Gastrocnemius medialis (tissue), 4 donors: ENCODE measurements around the gene OS9. TPM values are rescaled to one million over a fixed set of nuclear protein-coding genes. Genes with fewer than 3 reads are reported as not detected.
"Not testable (repeated sequence)": the region's sequence is repeated elsewhere in the genome, so short reads cannot be mapped to it uniquely, and the experiment has no call there.

Experiments used
- ATAC-seq, 2 donors: fragments of 150-250 bp; one replicate each; pipeline ENCODE4 v1.9.1; 2016
- DNase-seq, 2 donors: peaks; one replicate each; pipeline ENCODE4 v3.0.0-alpha.2; 2019
- H3K27ac ChIP-seq, 4 donors: fragments of 200-600 bp; sonication (generic); 1 replicate in 1 of 4; 2 replicates in 3 of 4; pipeline ENCODE4 v1.5.1; 2016 to 2018; ENCODE audit warnings: mild to moderate bottlenecking in 2 of 4, moderate library complexity in 1 of 4
- H3K27me3 ChIP-seq, 3 donors: fragments of 200-600 bp; sonication (generic) in 2 of 3; 1 replicate in 1 of 3; 2 replicates in 2 of 3; pipeline versions ENCODE4 v1.5.1 to v1.6.0; 2016 to 2019; ENCODE audit warnings: mild to moderate bottlenecking in 1 of 3, moderate library complexity in 1 of 3
- H3K36me3 ChIP-seq, 2 donors: fragments of 200-600 bp; sonication (generic) in 1 of 2; one replicate each; pipeline ENCODE4 v1.5.1; 2017 to 2018
- H3K4me1 ChIP-seq, 2 donors: fragments of 200-600 bp; sonication (generic) in 1 of 2; one replicate each; pipeline ENCODE4 v1.5.1; 2016 to 2017; ENCODE audit warnings: mild to moderate bottlenecking in 2 of 2
- H3K4me3 ChIP-seq, 4 donors: fragments of 200-600 bp; sonication (generic) in 3 of 4; 1 replicate in 1 of 4; 2 replicates in 3 of 4; pipeline ENCODE4 v1.5.1; 2016 to 2019; ENCODE audit warnings: mild to moderate bottlenecking in 2 of 4
- H3K9me3 ChIP-seq, 3 donors: fragments of 200-600 bp; sonication (generic) in 2 of 3; 1 replicate in 1 of 3; 2 replicates in 2 of 3; pipeline ENCODE4 v1.5.1; 2016 to 2019
- POLR2A ChIP-seq, 2 donors: fragments of 450-650 bp; IDR thresholded peaks; one replicate each; pipeline ENCODE4 v1.6.1; 2017; ENCODE audit warnings: antibody characterized with exemption in 2 of 2, mild to moderate bottlenecking in 2 of 2, moderate library complexity in 2 of 2
- in situ Hi-C, 4 donors: fragments of 200-750 bp; cut with MboI; loops; one replicate each; pipeline versions ENCODE4 v1.15.0 to v1.8.0; 2017; ENCODE audit warnings: low sequenced_read_pairs in 4 of 4
- intact Hi-C: fragments of 100-400 bp; cut with DNase I; formaldehyde crosslinking; loops from one replicate; pipeline ENCODE4 v1.15.1; 2023; ENCODE audit warnings: low total_unique reads
- total RNA-seq, 4 donors: library from RNA; depleted of rRNA; stranded (reverse); fragments of >200 nt; gene quantifications; one replicate each; pipeline versions ENCODE4 v1.1.0 to v1.2.3, GENCODE V29; 2016
- TF ChIP-seq, protein P1 (sequence below), 5 experiments: fragments of 450-650 bp in 3 of 5; fragments of 200-600 bp in 2 of 5; sonication (generic) in 2 of 5; IDR thresholded peaks in 4 of 5; conservative IDR thresholded peaks in 1 of 5; 1 replicate in 4 of 5; 2 replicates in 1 of 5; pipeline ENCODE4 v1.5.1; 2016 to 2019; ENCODE audit warnings: antibody characterized with exemption in 5 of 5, mild to moderate bottlenecking in 3 of 5, moderate library complexity in 3 of 5

The OS9 gene, protein sequence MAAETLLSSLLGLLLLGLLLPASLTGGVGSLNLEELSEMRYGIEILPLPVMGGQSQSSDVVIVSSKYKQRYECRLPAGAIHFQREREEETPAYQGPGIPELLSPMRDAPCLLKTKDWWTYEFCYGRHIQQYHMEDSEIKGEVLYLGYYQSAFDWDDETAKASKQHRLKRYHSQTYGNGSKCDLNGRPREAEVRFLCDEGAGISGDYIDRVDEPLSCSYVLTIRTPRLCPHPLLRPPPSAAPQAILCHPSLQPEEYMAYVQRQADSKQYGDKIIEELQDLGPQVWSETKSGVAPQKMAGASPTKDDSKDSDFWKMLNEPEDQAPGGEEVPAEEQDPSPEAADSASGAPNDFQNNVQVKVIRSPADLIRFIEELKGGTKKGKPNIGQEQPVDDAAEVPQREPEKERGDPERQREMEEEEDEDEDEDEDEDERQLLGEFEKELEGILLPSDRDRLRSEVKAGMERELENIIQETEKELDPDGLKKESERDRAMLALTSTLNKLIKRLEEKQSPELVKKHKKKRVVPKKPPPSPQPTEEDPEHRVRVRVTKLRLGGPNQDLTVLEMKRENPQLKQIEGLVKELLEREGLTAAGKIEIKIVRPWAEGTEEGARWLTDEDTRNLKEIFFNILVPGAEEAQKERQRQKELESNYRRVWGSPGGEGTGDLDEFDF
- 100 to 1,000 TPM in 3 of 4 donors, 10 to 100 TPM in 1; 77.0 to 152 (median 106) TPM for total RNA-seq

DNA sequence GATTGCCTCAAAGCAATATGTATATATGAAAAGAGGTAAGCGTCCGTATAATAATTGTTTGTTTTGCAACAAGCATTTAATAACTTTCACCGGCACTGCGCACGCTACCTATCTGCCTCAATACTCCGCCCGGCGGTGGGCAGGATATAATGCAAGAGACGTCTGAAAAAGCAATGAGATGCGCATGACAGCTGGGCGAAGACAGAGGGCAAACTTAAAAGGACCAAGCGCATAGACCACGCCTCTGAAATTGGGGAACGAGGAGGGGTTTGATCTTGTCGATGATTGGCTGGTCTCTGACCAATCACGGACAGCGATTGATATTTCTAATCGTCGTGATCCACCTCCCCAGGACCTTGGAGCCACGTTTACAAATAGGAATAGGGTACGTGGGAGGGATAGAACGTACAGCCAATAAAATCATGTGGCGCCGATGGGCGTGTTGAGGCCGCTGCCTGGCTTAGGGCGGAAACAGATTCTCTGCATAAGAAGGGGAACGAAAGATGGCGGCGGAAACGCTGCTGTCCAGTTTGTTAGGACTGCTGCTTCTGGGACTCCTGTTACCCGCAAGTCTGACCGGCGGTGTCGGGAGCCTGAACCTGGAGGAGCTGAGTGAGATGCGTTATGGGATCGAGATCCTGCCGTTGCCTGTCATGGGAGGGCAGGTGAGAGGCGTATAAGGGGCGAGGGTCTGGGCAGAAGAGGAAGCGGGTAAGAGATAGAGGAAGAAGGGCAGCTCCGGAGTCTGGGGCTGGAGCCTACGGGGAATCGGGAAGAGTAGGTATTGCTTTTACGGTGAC is at the start of gene OS9:
Gene OS9, plus strand, starts transcription at position 474 of the 800 bp plus-strand sequence. Its CDS starts 30 bp downstream, at position 504.
- Histone ChIP-seq H3K36me3 (peaks cover 0 to 35% of the 10 kb centered on the region in 2 donors), H3K4me3 (peak within 1 kb of the TSS; percentile 68 to 97 (median 79)), H3K4me1 (peaks cover 7% of the 10 kb centered on the region in 2 donors), H3K9me3 (peaks cover 0 to 2% (median 0%) of the 10 kb centered on the region in 3 donors), H3K27me3 (peaks cover 0 to under 1% (median 0%) of the 10 kb centered on the region in 3 donors), H3K27ac (peak within 1 kb of the TSS; percentile 77 to 90 (median 86))
- intact Hi-C loops (loop anchor here (1.0 to 10.0 kb wide), 4 partner anchors 58 to 239 kb away; partner anchors contain the start of genes B4GALNT1, CDK4, GLI1 and INHBE), in situ Hi-C loops (no loop called here)
- ATAC-seq: peak; percentile 98 to 99
- peak; percentile 99 for DNase-seq
- peak; percentile 71 to 73 for TF ChIP-seq POLR2A (IDR thresholded peaks at IDR 0.05)
- TF ChIP-seq, protein P1, sequence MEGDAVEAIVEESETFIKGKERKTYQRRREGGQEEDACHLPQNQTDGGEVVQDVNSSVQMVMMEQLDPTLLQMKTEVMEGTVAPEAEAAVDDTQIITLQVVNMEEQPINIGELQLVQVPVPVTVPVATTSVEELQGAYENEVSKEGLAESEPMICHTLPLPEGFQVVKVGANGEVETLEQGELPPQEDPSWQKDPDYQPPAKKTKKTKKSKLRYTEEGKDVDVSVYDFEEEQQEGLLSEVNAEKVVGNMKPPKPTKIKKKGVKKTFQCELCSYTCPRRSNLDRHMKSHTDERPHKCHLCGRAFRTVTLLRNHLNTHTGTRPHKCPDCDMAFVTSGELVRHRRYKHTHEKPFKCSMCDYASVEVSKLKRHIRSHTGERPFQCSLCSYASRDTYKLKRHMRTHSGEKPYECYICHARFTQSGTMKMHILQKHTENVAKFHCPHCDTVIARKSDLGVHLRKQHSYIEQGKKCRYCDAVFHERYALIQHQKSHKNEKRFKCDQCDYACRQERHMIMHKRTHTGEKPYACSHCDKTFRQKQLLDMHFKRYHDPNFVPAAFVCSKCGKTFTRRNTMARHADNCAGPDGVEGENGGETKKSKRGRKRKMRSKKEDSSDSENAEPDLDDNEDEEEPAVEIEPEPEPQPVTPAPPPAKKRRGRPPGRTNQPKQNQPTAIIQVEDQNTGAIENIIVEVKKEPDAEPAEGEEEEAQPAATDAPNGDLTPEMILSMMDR (IDR thresholded peaks at IDR 0.05 in 4 of 5, conservative IDR thresholded peaks at IDR 0.05 in 1 of 5): peak; percentile 75 to 84 (median 78)

DNA sequence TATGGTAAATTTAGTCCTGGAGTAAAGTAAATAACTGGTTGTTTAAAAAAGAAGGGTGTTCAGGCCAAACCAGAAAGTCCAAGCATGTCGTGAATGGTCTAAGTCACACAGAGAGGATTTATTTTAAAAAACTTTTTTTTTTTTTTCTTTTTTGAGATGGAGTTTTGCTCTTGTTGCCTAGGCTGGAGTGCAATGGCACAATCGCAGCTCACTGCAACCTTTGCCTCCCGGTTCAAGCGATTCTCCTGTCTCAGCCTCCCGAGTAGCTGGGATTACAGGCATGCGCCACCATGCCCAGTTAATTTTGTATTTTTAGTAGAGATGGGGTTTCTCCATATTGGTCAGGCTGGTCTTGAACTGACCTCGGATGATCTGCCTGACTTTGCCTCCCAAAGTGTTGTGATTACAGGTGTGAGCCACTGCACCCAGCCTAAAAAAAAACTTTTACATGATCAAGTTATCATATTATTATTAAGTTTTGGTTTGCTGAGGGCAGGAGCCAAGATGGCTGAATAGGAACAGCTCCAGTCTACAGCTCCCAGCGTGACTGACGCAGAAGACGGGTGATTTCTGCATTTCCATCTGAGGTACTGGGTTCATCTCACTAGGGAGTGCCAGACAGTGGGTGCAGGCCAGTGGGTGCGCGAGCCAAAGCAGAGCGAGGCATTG is 47.8 kb upstream of the OS9 start:
- H3K27me3 ChIP-seq, H3K4me1 ChIP-seq, in situ Hi-C loops, H3K4me3 ChIP-seq, intact Hi-C loops, H3K36me3 ChIP-seq, DNase-seq, H3K27ac ChIP-seq, ATAC-seq, H3K9me3 ChIP-seq: not testable (repeated sequence)

DNA sequence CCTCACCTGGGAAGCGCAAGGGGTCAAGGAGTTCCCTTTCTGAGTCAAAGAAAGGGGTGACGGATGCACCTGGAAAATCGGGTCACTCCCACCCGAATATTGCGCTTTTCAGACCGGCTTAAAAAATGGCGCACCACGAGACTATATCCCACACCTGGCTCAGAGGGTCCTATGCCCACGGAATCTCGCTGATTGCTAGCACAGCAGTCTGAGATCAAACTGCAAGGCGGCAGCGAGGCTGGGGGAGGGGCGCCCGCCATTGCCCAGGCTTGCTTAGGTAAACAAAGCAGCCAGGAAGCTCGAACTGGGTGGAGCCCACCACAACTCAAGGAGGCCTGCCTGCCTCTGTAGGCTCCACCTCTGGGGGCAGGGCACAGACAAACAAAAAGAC is 47.3 kb upstream of the OS9 start:
- H3K36me3 ChIP-seq, H3K27ac ChIP-seq, DNase-seq, ATAC-seq, in situ Hi-C loops, intact Hi-C loops, H3K4me3 ChIP-seq, H3K4me1 ChIP-seq, H3K27me3 ChIP-seq, H3K9me3 ChIP-seq: not testable (repeated sequence)

DNA sequence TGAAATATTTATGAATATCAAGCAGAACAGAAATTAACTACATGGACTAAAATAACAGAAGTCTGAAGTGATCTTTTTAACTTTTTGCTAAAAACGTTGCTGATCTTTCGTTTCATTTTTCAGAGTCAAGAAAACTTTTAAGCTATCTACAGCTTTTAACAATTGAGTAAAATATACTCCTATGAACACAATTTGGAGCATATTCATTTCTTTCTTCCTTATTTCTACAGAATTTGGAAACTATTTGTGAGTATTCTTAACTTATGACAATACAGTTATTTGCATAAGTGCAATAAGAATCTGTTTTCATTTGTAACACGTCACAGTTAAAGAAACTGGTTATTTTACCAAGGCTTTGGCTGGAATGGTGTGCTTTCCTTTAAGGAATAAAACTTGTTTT is 39.9 kb upstream of the OS9 start:
- Histone ChIP-seq H3K27me3 (no peaks in the 10 kb centered on the region), H3K9me3 (no peaks in the 10 kb centered on the region), H3K4me1 (no peaks in the 10 kb centered on the region), H3K36me3 (no peaks in the 10 kb centered on the region), H3K27ac (no peak overlapping the region), H3K4me3 (no peak overlapping the region)
- intact Hi-C loops (no loop called here), in situ Hi-C loops (no loop called here)
- DNase-seq: no peak
- TF ChIP-seq, protein P1 (IDR thresholded peaks at IDR 0.05 in 4 of 5, conservative IDR thresholded peaks at IDR 0.05 in 1 of 5): no peak
- no peak for TF ChIP-seq POLR2A (IDR thresholded peaks at IDR 0.05)
- no peak for ATAC-seq

DNA sequence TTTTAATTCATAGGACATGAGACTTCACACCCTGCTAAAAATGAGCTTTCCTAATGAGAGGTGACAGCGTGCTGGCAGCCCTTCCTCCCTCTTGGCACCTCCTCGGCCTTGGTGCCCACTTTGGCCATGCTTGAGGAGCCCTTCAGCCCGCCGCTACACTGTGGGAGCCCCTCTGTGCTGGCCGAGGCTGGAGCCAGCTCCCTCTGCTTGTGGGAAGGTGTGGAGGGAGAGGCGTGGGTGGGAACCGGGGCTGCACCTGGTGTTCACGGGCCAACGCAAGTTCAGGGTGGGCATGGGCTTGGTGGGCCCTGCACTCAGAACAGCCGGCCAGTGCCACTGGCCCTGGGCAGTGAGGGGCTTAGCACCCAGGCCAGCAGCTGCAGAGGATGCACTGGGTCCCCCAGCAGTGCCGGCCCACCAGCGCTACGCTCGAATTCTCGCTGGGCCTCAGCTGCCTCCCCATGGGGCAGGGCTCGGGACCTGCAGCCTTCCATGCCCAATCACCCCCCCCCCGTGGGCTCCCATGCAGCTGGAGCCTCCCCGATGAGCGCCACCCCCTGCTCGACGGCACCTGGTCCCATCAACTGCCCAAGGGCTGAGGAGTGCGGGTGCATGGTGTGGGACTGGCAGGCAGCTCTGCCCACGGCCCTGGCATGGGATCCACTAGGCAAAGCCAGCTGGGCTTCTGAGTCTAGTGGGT is 38.2 kb upstream of the OS9 start:
- no peak for DNase-seq
- intact Hi-C loops: no loop called here
- no peak overlapping the region for H3K4me3 ChIP-seq
- no peaks in the 10 kb centered on the region for H3K27me3 ChIP-seq
- H3K4me1 ChIP-seq: no peaks in the 10 kb centered on the region
- no peak overlapping the region for H3K27ac ChIP-seq
- H3K36me3 ChIP-seq: no peaks in the 10 kb centered on the region
- in situ Hi-C loops: no loop called here
- H3K9me3 ChIP-seq: no peaks in the 10 kb centered on the region
- TF ChIP-seq POLR2A (IDR thresholded peaks at IDR 0.05): no peak
- TF ChIP-seq, protein P1 (IDR thresholded peaks at IDR 0.05 in 4 of 5, conservative IDR thresholded peaks at IDR 0.05 in 1 of 5): no peak
- ATAC-seq: no peak

DNA sequence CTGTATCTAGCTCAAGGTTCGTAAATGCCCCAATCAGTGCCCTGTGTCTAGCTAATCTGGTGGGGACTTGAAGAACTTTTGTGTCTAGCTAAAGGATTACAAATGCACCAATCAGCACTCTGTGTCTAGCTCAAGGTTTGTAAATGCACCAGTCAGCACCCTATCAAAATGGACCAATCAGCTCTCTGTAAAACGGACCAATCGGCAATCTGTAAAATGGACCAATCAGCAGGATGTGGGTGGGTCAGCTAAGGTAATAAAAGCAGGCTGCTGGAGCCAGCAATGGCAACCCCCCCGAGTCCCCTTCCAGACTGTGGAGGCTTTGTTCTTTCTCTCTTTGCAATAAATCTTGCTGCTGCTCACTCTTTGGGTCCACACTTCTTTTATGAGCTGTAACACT is 37.5 kb upstream of the OS9 start:
- H3K27me3 ChIP-seq, H3K4me3 ChIP-seq, intact Hi-C loops, in situ Hi-C loops, H3K9me3 ChIP-seq, ATAC-seq, H3K4me1 ChIP-seq, DNase-seq, H3K27ac ChIP-seq, H3K36me3 ChIP-seq: not testable (repeated sequence)
